Left lung (tissue), 10 donors: Measurements from ENCODE around the gene CEP43. TPM values are rescaled to one million over a fixed set of nuclear protein-coding genes. Genes with fewer than 3 reads are reported as not detected.

Experiments
- ATAC-seq: fragments of 200-7000 bp; cut with Tn5 transposase; one replicate; pipeline ENCODE4 v1.9.1; 2020; ENCODE audit warnings: moderate library complexity
- DNase-seq, 4 donors: peaks; one replicate each; pipeline ENCODE4 v3.0.0-alpha.2; 2013 to 2020
- H3K27ac ChIP-seq, 2 donors: fragments of 200-600 bp; sonication (generic) in 1 of 2; one replicate each; pipeline versions ENCODE4 v1.5.0 to v1.8.0; 2020 to 2021
- H3K27me3 ChIP-seq, 2 donors: fragments of 200-600 bp; sonication (generic) in 1 of 2; one replicate each; pipeline versions ENCODE4 v1.5.0 to v1.8.0; 2020 to 2021
- H3K36me3 ChIP-seq, 2 donors: fragments of 200-600 bp; sonication (generic) in 1 of 2; one replicate each; pipeline versions ENCODE4 v1.5.0 to v1.8.0; 2020 to 2021
- H3K4me1 ChIP-seq, 2 donors: fragments of 200-600 bp; one replicate each; pipeline ENCODE4 v1.8.0; 2021
- H3K4me3 ChIP-seq, 2 donors: fragments of 200-600 bp; sonication (generic) in 1 of 2; one replicate each; pipeline versions ENCODE4 v1.5.0 to v1.8.0; 2020 to 2021; ENCODE audit warnings: mild to moderate bottlenecking in 1 of 2
- H3K9me3 ChIP-seq, 2 donors: fragments of 200-600 bp; sonication (generic) in 1 of 2; one replicate each; pipeline versions ENCODE4 v1.5.0 to v1.8.0; 2020 to 2021
- CTCF ChIP-seq, 2 donors: fragments of 200-600 bp; sonication (generic) in 1 of 2; IDR thresholded peaks; one replicate each; pipeline versions ENCODE4 v1.5.0 to v1.8.0; 2021; ENCODE audit warnings: antibody characterized with exemption in 2 of 2
- intact Hi-C, 2 donors: fragments of 100-400 bp; cut with DNase I; formaldehyde crosslinking; loops; one replicate each; pipeline versions ENCODE4 v1.11.2 to v1.14.2; 2022
- microRNA-seq, 2 donors: library from miRNA; unstranded; fragments of <30 nt; microRNA quantifications; one replicate each; pipeline ENCODE4, GENCODE V29; 2019
- polyA plus RNA-seq, 6 donors: library from polyadenylated mRNA; unstranded; fragments of 120-200 nt; gene quantifications; one replicate each; pipeline ENCODE4 v1.2.1, GENCODE V29; 2013; ENCODE audit not compliant: insufficient read length in 6 of 6
- total RNA-seq, 2 donors: library from RNA; stranded (reverse); fragmentation: NEBNext Ultra II Directional; extraction: Animal tissue kit (Norgen Biotek cat#: 25700); gene quantifications; one replicate each; pipeline ENCODE4 v1.2.1, GENCODE V29; 2021
- donor health status: DM: no; HTN: yes; CAD: no.
- donor health status: DM: no; HTN: no; CAD: no.

Gene CEP43
- total and polyA plus RNA-seq, 8 donors = 15.3 to 50.6 (median 45.3) TPM

- no peak overlapping the region for H3K4me3 ChIP-seq
- TF ChIP-seq CTCF (IDR thresholded peaks at IDR 0.05) = no peak
- no peaks in the 10 kb centered on the region for H3K27me3 ChIP-seq
- no peaks in the 10 kb centered on the region for H3K9me3 ChIP-seq
- peaks cover 0 to 6% of the 10 kb centered on the region in 2 donors for H3K4me1 ChIP-seq
- DNase-seq (peak in 3 of 4 donors; percentile 8 to 90 (median 55)), ATAC-seq (peak; percentile 46)
- H3K36me3 ChIP-seq = no peaks in the 10 kb centered on the region
- intact Hi-C loops = no loop called here
- peak overlapping the region in 1 of 2 donors; percentile 64 for H3K27ac ChIP-seq
These were observed 48.4 kb downstream of the CEP43 start for GRCh38 chr6:167047554-167047953.

Small RNA genes lying within 50 kb of the gene (microRNA-seq; reads per million reads assigned to microRNA genes)
- gene MIR3939 = 0.14 to 0.34 reads per million in 2 donors

Other genes starting within 250 kb of the CEP43 start
- 10 to 100 TPM; 51.0 to 68.5 TPM for gene RNASET2, start 42.8 kb upstream of the CEP43 start, total RNA-seq
- 10 to 100 TPM; 38.1 to 51.7 (median 45.3) TPM for gene RNASET2, start 42.8 kb upstream of the CEP43 start, polyA plus RNA-seq
- under 1 TPM in 1 of 2 donors, not detected in 1; 0.71 TPM for gene CCR6, start 123.7 kb downstream of the CEP43 start, total RNA-seq
- under 1 TPM in 1 of 6 donors, not detected in 5; 0.10 TPM for gene CCR6, start 123.7 kb downstream of the CEP43 start, polyA plus RNA-seq
- not detected for gene GPR31, start 158.6 kb downstream of the CEP43 start, total RNA-seq
- gene GPR31, start 158.6 kb downstream of the CEP43 start, polyA plus RNA-seq = under 1 TPM in 1 of 6 donors, not detected in 5; 0.08 TPM